Measurements from ENCODE around the gene ACACA.

ACACA gene

DNA sequence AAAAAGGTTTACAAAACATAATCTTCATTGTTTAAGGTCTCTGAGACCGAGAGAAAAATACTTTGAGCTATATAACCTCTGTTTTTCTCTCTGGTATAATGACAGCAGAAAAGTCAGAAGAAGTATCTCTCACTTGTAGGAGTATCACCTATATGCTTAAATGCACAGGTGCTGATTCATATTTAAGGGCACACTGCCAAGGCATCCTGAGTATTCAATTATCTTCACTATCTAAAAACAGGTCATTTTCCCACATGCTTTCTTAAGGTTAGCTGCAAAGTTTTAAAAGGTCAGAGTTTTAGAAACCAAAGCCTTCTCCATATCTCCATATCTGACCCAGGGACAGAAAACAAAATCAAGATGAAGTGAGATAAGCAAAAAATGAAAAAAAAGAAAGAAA is 130.2 kb downstream of the ACACA start:
- H3K27ac ChIP-seq: no peak overlapping the region

DNA sequence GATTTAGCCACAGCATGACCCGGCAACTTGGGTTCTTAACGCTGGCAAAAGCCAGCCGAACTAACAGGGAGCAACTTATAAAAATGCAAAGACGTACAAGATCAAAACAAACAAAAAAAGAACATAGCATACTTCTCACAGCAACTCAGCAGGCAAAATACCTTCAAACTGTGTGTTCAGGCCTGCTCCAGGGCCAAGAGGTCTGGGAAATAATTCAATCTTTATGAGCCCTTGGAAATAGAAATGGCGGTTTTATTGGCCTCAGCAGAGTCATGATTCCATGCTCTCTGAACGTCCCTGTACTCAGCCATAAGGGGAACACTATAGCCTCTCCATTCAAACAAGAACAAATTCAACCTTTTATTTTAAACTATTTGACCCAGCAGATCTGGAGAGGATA is 132.2 kb downstream of the ACACA start:
- no peaks in the 10 kb centered on the region for H3K4me1 ChIP-seq
- no peaks in the 10 kb centered on the region for H3K27me3 ChIP-seq
- no peaks in the 10 kb centered on the region for H3K9me3 ChIP-seq
- intact Hi-C loops (cut with DNase I; ENCODE audit: low total_unique reads): no loop called here
- H3K36me3 ChIP-seq: peaks cover 11 to 47% (median 32%) of the 10 kb centered on the region in 3 donors
- H3K4me3 ChIP-seq: no peak overlapping the region
- no peak overlapping the region for H3K27ac ChIP-seq
- TF ChIP-seq, protein P1, sequence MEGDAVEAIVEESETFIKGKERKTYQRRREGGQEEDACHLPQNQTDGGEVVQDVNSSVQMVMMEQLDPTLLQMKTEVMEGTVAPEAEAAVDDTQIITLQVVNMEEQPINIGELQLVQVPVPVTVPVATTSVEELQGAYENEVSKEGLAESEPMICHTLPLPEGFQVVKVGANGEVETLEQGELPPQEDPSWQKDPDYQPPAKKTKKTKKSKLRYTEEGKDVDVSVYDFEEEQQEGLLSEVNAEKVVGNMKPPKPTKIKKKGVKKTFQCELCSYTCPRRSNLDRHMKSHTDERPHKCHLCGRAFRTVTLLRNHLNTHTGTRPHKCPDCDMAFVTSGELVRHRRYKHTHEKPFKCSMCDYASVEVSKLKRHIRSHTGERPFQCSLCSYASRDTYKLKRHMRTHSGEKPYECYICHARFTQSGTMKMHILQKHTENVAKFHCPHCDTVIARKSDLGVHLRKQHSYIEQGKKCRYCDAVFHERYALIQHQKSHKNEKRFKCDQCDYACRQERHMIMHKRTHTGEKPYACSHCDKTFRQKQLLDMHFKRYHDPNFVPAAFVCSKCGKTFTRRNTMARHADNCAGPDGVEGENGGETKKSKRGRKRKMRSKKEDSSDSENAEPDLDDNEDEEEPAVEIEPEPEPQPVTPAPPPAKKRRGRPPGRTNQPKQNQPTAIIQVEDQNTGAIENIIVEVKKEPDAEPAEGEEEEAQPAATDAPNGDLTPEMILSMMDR (IDR thresholded peaks at IDR 0.05): no peak
- DNase-seq: no peak

More for the DNA sequence above, 130.2 kb downstream of the ACACA start:
- H3K27me3 ChIP-seq: no peaks in the 10 kb centered on the region
- H3K4me3 ChIP-seq: no peak overlapping the region
- DNase-seq: no peak
- intact Hi-C loops (cut with DNase I; ENCODE audit: low total_unique reads): no loop called here
- TF ChIP-seq, protein P1 (IDR thresholded peaks at IDR 0.05): no peak
- H3K36me3 ChIP-seq: peaks cover 4 to 38% (median 22%) of the 10 kb centered on the region in 3 donors
- no peaks in the 10 kb centered on the region for H3K9me3 ChIP-seq
- no peaks in the 10 kb centered on the region for H3K4me1 ChIP-seq

DNA sequence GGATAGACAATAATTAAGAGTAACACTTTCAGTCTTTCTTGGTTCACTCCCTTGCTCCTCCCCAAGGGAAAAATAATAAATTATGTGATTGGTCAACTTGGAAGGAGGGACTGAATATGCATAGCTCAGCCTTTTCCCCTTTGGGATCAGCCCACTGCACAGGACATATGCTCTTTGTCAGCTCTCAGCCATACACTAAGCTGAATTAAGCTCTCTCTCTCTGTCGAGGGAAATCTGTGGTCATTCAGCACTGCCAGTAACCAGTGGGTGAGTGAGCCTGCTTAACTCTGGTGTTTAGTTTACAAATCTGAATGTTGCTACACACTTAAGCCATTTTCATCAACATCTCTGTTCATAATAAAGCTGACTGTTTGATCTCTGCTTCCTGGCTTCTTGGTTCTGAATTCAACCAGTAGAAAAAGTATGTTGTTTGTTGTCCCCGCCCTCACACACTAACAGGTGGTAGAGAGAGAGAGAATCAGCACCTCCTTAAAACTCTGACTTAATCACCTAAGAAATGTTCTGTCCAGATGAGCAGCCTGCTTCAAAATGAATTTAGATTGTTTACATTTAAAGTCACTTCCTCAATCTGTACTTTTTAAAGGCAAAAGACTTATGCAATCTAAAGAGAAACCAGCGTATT is 133.1 kb downstream of the ACACA start:
- H3K4me1 ChIP-seq: no peaks in the 10 kb centered on the region
- H3K27ac ChIP-seq: no peak overlapping the region
- H3K4me3 ChIP-seq: no peak overlapping the region
- TF ChIP-seq, protein P1 (IDR thresholded peaks at IDR 0.05): no peak
- intact Hi-C loops (cut with DNase I; ENCODE audit: low total_unique reads): no loop called here
- peaks cover 11 to 51% (median 33%) of the 10 kb centered on the region in 3 donors for H3K36me3 ChIP-seq
- no peak for DNase-seq
- H3K9me3 ChIP-seq: no peaks in the 10 kb centered on the region
- no peaks in the 10 kb centered on the region for H3K27me3 ChIP-seq

- H3K27me3 ChIP-seq: no peaks in the 10 kb centered on the region
- H3K36me3 ChIP-seq: peaks cover 33 to 63% (median 47%) of the 10 kb centered on the region in 3 donors
- H3K4me1 ChIP-seq: no peaks in the 10 kb centered on the region
- TF ChIP-seq, protein P1 (IDR thresholded peaks at IDR 0.05): no peak
- no peak for DNase-seq
- no peak overlapping the region for H3K4me3 ChIP-seq
- H3K9me3 ChIP-seq: peaks cover 0 to 5% (median 4%) of the 10 kb centered on the region in 3 donors
- intact Hi-C loops (cut with DNase I; ENCODE audit: low total_unique reads): no loop called here
- no peak overlapping the region for H3K27ac ChIP-seq
Measured at GRCh38 chr17:37265446-37266173, 141.0 kb downstream of the ACACA start.

DNA sequence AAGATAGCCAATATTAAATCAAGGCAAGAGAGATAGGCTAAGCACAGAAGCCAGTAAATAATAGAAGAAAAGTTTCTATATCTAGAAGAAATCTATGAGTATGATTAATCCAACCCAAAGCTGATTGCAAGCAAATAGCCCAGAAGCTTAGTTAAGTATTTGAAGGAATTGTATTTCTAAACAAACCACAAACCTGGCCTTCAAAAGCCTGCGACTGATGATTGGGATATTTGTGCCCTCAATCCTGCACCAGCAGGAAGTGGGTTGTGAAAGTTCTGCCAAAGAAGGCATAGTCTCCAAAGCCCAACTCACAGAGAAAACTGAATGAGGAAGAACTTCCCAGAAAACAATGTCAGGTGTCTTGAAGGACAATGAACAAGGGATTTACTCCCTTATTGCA is 145.3 kb downstream of the ACACA start:
- Histone ChIP-seq H3K27me3 (no peaks in the 10 kb centered on the region), H3K27ac (no peak overlapping the region), H3K36me3 (peaks cover 35 to 54% (median 47%) of the 10 kb centered on the region in 3 donors), H3K9me3 (peaks cover 0 to 5% (median 3%) of the 10 kb centered on the region in 3 donors), H3K4me1 (no peaks in the 10 kb centered on the region), H3K4me3 (no peak overlapping the region)
- intact Hi-C loops (cut with DNase I; ENCODE audit: low total_unique reads): no loop called here
- TF ChIP-seq, protein P1 (IDR thresholded peaks at IDR 0.05): no peak
- DNase-seq: no peak
